Measurements from ENCODE around the gene OTUB1. TPM values are rescaled to one million over a fixed set of nuclear protein-coding genes. Genes with fewer than 3 reads are reported as not detected.

The OTUB1 gene
- total and polyA plus RNA-seq, 2 of the 13 experiments (the other 11 are each of a cell fraction or from before 2014, with no cell fraction given) = 58.8 to 130 TPM

GRCh38 chr11:63974259-63975143, 11.7 kb upstream of the OTUB1 start, which contains the start of gene COX8A (continued):
- TF ChIP-seq RERE (CRISPR knock-in tag; IDR thresholded peaks at IDR 0.05; ENCODE audit: low read depth) (no peak), LCORL (IDR thresholded peaks at IDR 0.05) (no peak), LCORL (CRISPR knock-in tag; IDR thresholded peaks at IDR 0.05) (peak; percentile 29; the same call in 1 of the 2 replicates), TCF7L2 (IDR thresholded peaks at IDR 0.05; ENCODE audit: low read depth, low read length) (no peak), TOPORS (CRISPR knock-in tag; IDR thresholded peaks at IDR 0.05) (0 out of 2 replicates have a peak, but pooled peaks have one; percentile 36), PLRG1 (conservative IDR thresholded peaks at IDR 0.05) (no peak), ZBTB3 (CRISPR knock-in tag; IDR thresholded peaks at IDR 0.05; ENCODE audit: borderline replicate concordance, low read depth) (no peak), ZNF773 (CRISPR knock-in tag; IDR thresholded peaks at IDR 0.05; ENCODE audit: borderline replicate concordance) (0 out of 2 replicates have a peak, but pooled peaks have one; percentile 13), TFDP2 (CRISPR knock-in tag; IDR thresholded peaks at IDR 0.05) (peak; percentile 99), ZNF275 (CRISPR knock-in tag; IDR thresholded peaks at IDR 0.05; ENCODE audit: borderline replicate concordance) (peak; percentile 56; the same call in 1 of the 2 replicates), NONO (IDR thresholded peaks at IDR 0.05) (no peak), NONO (CRISPR knock-in tag; conservative IDR thresholded peaks at IDR 0.05) (peak; percentile 88), ZNF383 (CRISPR knock-in tag; IDR thresholded peaks at IDR 0.05; ENCODE audit: borderline replicate concordance) (no peak), RBAK (CRISPR knock-in tag; IDR thresholded peaks at IDR 0.05) (no peak), ZNF788 (CRISPR knock-in tag; IDR thresholded peaks at IDR 0.05; ENCODE audit: borderline replicate concordance) (peak; percentile 46; the same call in 1 of the 2 replicates), ZNF235 (CRISPR knock-in tag; IDR thresholded peaks at IDR 0.05; ENCODE audit: borderline replicate concordance) (no peak), ISX (CRISPR knock-in tag; conservative IDR thresholded peaks at IDR 0.05) (no peak; the same call in 1 of the 2 replicates), SNAPC2 (CRISPR knock-in tag; IDR thresholded peaks at IDR 0.05) (peak; percentile 55; the same call in 1 of the 2 replicates), ZNF232 (CRISPR knock-in tag; IDR thresholded peaks at IDR 0.05; ENCODE audit: borderline replicate concordance) (peak; percentile 62; the same call in 1 of the 2 replicates)
